ENCODE data around the gene SP2.

The SP2 gene

DNA sequence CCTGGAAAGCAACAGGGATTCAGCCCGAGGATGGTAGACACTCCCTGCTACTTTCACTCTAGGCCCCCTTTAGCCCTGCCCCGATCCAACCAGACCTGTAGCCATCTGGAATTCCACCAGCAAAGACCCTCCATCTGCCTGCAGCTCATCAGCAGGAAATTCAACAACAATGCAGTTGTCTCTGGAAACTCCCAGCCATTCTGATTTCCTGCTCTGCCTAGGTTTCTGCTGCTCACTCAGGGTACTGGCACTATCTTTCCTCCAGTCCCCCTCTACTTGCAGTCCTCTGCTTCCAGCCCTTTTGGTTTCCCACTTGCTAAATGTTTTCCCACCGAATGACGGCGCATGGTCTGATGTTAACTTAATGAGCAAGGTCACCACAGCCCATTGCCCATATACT lies 42.4 kb upstream of the SP2 start:
- Histone ChIP-seq H3K27me3 (ENCODE audit: insufficient read depth, low read depth) (peaks cover 96% of the 10 kb centered on the region), H3K79me2 (ENCODE audit: insufficient read depth, low read depth) (no peaks in the 10 kb centered on the region), H3K4me2 (no peak overlapping the region), H2AFZ (ENCODE audit: low read depth) (no peak overlapping the region), H3K27ac (no peak overlapping the region), H3K4me3 (IDR thresholded peaks at IDR 0.05; ENCODE audit: insufficient read depth, low read depth, low read length) (no peak overlapping the region), H3K36me3 (ENCODE audit: insufficient read depth) (no peaks in the 10 kb centered on the region), H3K9ac (no peak overlapping the region), H4K20me1 (ENCODE audit: insufficient read depth) (no peaks in the 10 kb centered on the region), H3K4me1 (ENCODE audit: low read depth, poor library complexity, severe bottlenecking) (no peaks in the 10 kb centered on the region)
- TF ChIP-seq, protein P1, sequence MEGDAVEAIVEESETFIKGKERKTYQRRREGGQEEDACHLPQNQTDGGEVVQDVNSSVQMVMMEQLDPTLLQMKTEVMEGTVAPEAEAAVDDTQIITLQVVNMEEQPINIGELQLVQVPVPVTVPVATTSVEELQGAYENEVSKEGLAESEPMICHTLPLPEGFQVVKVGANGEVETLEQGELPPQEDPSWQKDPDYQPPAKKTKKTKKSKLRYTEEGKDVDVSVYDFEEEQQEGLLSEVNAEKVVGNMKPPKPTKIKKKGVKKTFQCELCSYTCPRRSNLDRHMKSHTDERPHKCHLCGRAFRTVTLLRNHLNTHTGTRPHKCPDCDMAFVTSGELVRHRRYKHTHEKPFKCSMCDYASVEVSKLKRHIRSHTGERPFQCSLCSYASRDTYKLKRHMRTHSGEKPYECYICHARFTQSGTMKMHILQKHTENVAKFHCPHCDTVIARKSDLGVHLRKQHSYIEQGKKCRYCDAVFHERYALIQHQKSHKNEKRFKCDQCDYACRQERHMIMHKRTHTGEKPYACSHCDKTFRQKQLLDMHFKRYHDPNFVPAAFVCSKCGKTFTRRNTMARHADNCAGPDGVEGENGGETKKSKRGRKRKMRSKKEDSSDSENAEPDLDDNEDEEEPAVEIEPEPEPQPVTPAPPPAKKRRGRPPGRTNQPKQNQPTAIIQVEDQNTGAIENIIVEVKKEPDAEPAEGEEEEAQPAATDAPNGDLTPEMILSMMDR (conservative IDR thresholded peaks at IDR 0.05; ENCODE audit: low read depth, low read length) = no peak

DNA sequence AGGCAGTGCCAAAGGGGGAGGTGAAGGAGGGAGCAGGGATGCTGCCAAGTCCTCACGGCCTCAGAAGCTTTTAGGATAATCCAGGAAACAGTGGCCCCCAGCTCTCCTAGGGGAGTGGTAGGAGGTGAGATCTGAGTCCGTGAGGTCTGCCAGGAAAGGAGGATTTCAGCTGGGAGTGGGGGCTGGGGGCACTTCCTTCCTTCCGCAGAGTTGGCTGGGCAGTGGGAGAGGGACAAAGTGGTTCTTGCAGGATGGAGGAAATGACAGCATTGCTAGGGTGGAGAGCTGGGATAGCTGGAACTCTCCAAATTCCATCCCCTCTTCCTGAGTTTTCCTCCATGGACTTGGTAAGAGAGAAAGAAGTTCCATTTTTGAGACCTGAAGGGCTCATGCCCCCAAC lies 40.3 kb upstream of the SP2 start:
- H3K27ac ChIP-seq = no peak overlapping the region
- H3K4me2 ChIP-seq = no peak overlapping the region

DNA sequence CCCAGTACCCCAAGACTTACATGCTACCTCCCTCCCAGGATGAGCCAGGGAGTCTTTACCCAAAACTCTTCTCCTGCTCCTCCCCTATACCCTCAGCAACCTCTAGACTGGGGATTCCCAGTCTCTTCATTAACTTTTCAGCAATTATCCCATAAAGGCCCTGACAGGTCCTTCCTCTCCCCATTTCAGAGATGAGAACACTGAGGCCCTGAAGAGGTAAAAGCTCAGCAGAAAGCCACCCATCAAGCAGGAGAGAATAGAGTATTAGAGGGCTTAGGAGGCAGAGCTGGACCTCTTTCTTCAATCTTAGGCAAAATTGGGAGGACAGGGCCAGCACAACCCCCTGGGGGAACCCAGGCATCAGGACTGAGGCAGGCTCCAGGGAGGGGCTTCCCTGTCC lies 39.2 kb upstream of the SP2 start:
- no peaks in the 10 kb centered on the region for H3K36me3 ChIP-seq (ENCODE audit: insufficient read depth)
- peaks cover 90% of the 10 kb centered on the region for H3K27me3 ChIP-seq (ENCODE audit: insufficient read depth, low read depth)
- no peak overlapping the region for H2AFZ ChIP-seq (ENCODE audit: low read depth)
- H3K79me2 ChIP-seq (ENCODE audit: insufficient read depth, low read depth) = no peaks in the 10 kb centered on the region
- TF ChIP-seq, protein P1 (conservative IDR thresholded peaks at IDR 0.05; ENCODE audit: low read depth, low read length) = no peak
- no peak overlapping the region for H3K4me2 ChIP-seq
- H4K20me1 ChIP-seq (ENCODE audit: insufficient read depth) = no peaks in the 10 kb centered on the region
- H3K27ac ChIP-seq = no peak overlapping the region
- no peak overlapping the region for H3K4me3 ChIP-seq (IDR thresholded peaks at IDR 0.05; ENCODE audit: insufficient read depth, low read depth, low read length)
- no peak overlapping the region for H3K9ac ChIP-seq
- H3K4me1 ChIP-seq (ENCODE audit: low read depth, poor library complexity, severe bottlenecking) = no peaks in the 10 kb centered on the region

More for the DNA sequence above, 40.3 kb upstream of the SP2 start:
- Histone ChIP-seq H4K20me1 (ENCODE audit: insufficient read depth) (no peaks in the 10 kb centered on the region), H3K9ac (no peak overlapping the region), H3K4me3 (IDR thresholded peaks at IDR 0.05; ENCODE audit: insufficient read depth, low read depth, low read length) (no peak overlapping the region), H3K27me3 (ENCODE audit: insufficient read depth, low read depth) (peaks cover 93% of the 10 kb centered on the region), H3K36me3 (ENCODE audit: insufficient read depth) (no peaks in the 10 kb centered on the region), H2AFZ (ENCODE audit: low read depth) (no peak overlapping the region), H3K4me1 (ENCODE audit: low read depth, poor library complexity, severe bottlenecking) (no peaks in the 10 kb centered on the region), H3K79me2 (ENCODE audit: insufficient read depth, low read depth) (no peaks in the 10 kb centered on the region)
- TF ChIP-seq, protein P1 (conservative IDR thresholded peaks at IDR 0.05; ENCODE audit: low read depth, low read length) = no peak

DNA sequence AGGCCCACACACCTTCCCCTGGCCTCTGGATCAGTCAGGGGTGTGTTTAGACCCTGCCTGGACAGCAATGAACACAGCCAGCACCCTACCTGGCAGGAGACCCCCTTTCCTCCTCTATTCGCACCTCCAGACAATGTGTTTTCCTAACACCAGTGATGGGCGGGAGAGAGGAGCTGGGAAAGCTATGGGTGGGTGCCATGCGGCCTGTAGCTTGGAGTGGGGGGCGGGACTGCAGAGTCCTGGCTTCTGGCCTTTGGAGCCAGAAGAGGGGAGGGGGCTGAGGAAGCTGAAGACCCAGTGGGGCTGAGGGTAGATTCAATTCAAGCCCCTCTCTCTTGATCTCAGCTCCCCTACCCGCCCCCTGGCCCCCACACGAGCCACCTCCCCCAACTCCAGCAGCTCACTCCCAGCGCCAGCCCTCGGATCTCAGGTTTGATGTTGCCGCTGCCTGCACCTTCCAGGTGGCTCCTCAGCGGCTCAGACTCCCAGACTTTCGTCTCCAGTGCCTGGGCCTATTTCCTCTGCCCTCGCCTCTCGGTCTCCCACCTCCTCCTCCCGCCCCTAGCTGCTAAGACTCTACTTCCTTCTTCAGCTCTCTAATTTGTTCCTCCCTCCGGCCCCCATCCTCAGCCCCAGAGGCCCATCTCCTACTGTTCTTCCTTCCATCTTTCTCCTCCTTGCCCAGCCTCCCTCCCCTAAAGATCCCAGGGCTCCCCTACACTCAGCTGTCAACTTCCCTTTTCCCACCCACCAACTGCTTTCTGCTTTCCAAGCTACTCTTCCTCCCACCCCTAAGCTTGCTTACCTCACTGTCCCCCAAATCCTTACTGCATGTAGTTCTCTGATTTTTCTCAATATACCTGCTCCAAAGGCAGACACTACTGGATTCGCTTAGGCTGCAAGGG lies 38.2 kb upstream of the SP2 start:
- TF ChIP-seq, protein P1 (conservative IDR thresholded peaks at IDR 0.05; ENCODE audit: low read depth, low read length) = no peak
- Histone ChIP-seq H3K4me3 (IDR thresholded peaks at IDR 0.05; ENCODE audit: insufficient read depth, low read depth, low read length) (no peak overlapping the region), H3K9ac (no peak overlapping the region), H2AFZ (ENCODE audit: low read depth) (no peak overlapping the region), H3K4me2 (no peak overlapping the region), H4K20me1 (ENCODE audit: insufficient read depth) (no peaks in the 10 kb centered on the region), H3K4me1 (ENCODE audit: low read depth, poor library complexity, severe bottlenecking) (no peaks in the 10 kb centered on the region), H3K27ac (no peak overlapping the region), H3K36me3 (ENCODE audit: insufficient read depth) (no peaks in the 10 kb centered on the region), H3K79me2 (ENCODE audit: insufficient read depth, low read depth) (no peaks in the 10 kb centered on the region), H3K27me3 (ENCODE audit: insufficient read depth, low read depth) (peaks cover 88% of the 10 kb centered on the region)

Data from KMS-11 (cell line).